ENCODE measurements around the gene ETAA1. TPM values are rescaled to one million over a fixed set of nuclear protein-coding genes. Genes with fewer than 3 reads are reported as not detected.

ETAA1 gene
- total RNA-seq, 3 donors from 2014 or later (not counting 1 experiment from before 2014, with no cell fraction given), result 9.6 to 12.3 (median 10.3) TPM

- H3K27ac Mint-ChIP-seq, result no peak overlapping the region
- peaks cover 10% of the 10 kb centered on the region for H3K36me3 Mint-ChIP-seq
- no peak for ATAC-seq
- no peaks in the 10 kb centered on the region for H3K4me1 Mint-ChIP-seq
- H3K36me3 ChIP-seq (ENCODE audit: control insufficient read depth, insufficient read depth, low read length), result no peaks in the 10 kb centered on the region
- peaks cover 0 to 5% of the 10 kb centered on the region in 2 donors for H3K9me3 Mint-ChIP-seq
- TF ChIP-seq, protein P1, sequence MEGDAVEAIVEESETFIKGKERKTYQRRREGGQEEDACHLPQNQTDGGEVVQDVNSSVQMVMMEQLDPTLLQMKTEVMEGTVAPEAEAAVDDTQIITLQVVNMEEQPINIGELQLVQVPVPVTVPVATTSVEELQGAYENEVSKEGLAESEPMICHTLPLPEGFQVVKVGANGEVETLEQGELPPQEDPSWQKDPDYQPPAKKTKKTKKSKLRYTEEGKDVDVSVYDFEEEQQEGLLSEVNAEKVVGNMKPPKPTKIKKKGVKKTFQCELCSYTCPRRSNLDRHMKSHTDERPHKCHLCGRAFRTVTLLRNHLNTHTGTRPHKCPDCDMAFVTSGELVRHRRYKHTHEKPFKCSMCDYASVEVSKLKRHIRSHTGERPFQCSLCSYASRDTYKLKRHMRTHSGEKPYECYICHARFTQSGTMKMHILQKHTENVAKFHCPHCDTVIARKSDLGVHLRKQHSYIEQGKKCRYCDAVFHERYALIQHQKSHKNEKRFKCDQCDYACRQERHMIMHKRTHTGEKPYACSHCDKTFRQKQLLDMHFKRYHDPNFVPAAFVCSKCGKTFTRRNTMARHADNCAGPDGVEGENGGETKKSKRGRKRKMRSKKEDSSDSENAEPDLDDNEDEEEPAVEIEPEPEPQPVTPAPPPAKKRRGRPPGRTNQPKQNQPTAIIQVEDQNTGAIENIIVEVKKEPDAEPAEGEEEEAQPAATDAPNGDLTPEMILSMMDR (IDR thresholded peaks at IDR 0.05), result no peak
- H3K4me3 Mint-ChIP-seq, result no peak overlapping the region
- intact Hi-C loops (cut with micrococcal nuclease), result no loop called here
- no peak overlapping the region for H3K27ac ChIP-seq (ENCODE audit: low read length)
- H3K27me3 Mint-ChIP-seq (ENCODE audit: low read depth in 2 of 2), result peaks cover 29 to 53% of the 10 kb centered on the region in 2 donors
- DNase-seq, result no peak
- H3K4me1 ChIP-seq (ENCODE audit: control insufficient read depth, insufficient read depth, low read length), result no peaks in the 10 kb centered on the region
- H3K4me3 ChIP-seq (ENCODE audit: low read length), result no peak overlapping the region
- no peaks in the 10 kb centered on the region for H3K27me3 ChIP-seq (ENCODE audit: control insufficient read depth, insufficient read depth, low read length)
- H3K9me3 ChIP-seq (ENCODE audit: control insufficient read depth, insufficient read depth, low read length), result no peaks in the 10 kb centered on the region
- 93% methylated on average over 1 of the region's 1 CpG for WGBS (ENCODE audit: insufficient coverage)
Observed at GRCh38 chr2:67437114-67437513, 40.0 kb downstream of the ETAA1 start.

DNA sequence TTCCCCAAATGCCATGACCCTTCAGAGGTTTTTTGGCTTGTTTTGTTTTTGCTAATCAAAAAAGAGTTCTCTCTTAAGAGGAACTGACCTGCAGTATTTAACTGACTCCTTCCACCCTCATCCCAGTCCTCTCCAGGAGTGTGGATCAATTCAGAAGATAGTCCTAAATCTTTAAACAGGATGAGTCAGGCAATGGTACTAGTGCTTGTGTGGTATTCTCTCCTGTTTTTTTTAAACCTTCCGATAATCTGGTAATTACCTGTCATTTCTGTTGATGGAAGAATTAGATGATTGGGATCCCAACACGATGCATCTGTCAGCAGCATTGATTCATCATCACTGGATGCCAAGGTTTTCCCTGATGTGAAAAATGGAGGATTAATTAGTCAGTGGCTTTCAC is 41.2 kb downstream of the ETAA1 start:
- no peaks in the 10 kb centered on the region for H3K4me1 ChIP-seq (ENCODE audit: control insufficient read depth, insufficient read depth, low read length)
- no peak overlapping the region for H3K4me3 ChIP-seq (ENCODE audit: low read length)
- DNase-seq (no peak), ATAC-seq (no peak)
- no peaks in the 10 kb centered on the region for H3K9me3 ChIP-seq (ENCODE audit: control insufficient read depth, insufficient read depth, low read length)
- Mint-ChIP-seq H3K4me3 (no peak overlapping the region), H3K27ac (no peak overlapping the region), H3K36me3 (peaks cover 3% of the 10 kb centered on the region), H3K9me3 (no peaks in the 10 kb centered on the region), H3K27me3 (ENCODE audit: low read depth in 2 of 2) (peaks cover 28 to 43% of the 10 kb centered on the region in 2 donors), H3K4me1 (no peaks in the 10 kb centered on the region)
- no peak overlapping the region for H3K27ac ChIP-seq (ENCODE audit: low read length)
- intact Hi-C loops (cut with micrococcal nuclease), result no loop called here
- TF ChIP-seq, protein P1 (IDR thresholded peaks at IDR 0.05), result no peak
- no peaks in the 10 kb centered on the region for H3K36me3 ChIP-seq (ENCODE audit: control insufficient read depth, insufficient read depth, low read length)
- WGBS (ENCODE audit: insufficient coverage), result 100% methylated on average over 2 of the region's 2 CpGs
- H3K27me3 ChIP-seq (ENCODE audit: control insufficient read depth, insufficient read depth, low read length), result no peaks in the 10 kb centered on the region

DNA sequence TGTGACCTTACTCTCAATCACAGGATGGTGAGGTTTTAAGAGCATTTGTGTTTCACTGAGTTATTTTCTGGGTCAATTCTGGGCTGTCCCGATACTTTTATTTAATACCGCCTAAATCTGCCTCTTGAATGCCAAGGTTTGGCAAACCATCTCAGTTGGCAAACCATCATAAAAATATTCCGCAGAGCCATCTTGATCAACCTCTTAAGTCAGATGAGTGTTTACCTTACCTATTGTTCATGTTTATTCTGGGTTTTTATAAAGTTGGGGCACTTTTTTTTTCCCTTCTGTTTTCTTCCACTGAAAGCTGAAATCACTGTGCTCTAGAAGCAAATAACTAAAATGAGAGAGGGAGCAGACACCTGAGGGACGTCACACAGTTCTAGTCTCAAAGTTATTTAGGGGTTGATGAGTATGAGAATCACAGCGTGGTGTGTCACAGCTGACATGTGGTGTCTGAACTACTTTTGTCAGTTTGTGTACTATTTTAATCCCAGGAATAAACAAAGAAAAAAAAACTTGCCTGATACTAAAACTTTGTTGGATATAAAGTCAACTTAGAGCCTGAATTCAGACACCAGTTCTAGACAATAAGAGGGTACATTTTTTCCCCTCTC is 48.6 kb downstream of the ETAA1 start:
- no peaks in the 10 kb centered on the region for H3K36me3 ChIP-seq (ENCODE audit: control insufficient read depth, insufficient read depth, low read length)
- no peaks in the 10 kb centered on the region for H3K9me3 ChIP-seq (ENCODE audit: control insufficient read depth, insufficient read depth, low read length)
- TF ChIP-seq, protein P1 (IDR thresholded peaks at IDR 0.05), result no peak
- no peaks in the 10 kb centered on the region for H3K27me3 ChIP-seq (ENCODE audit: control insufficient read depth, insufficient read depth, low read length)
- Mint-ChIP-seq H3K9me3 (no peaks in the 10 kb centered on the region), H3K27me3 (ENCODE audit: low read depth in 2 of 2) (peaks cover 9 to 22% of the 10 kb centered on the region in 2 donors), H3K4me3 (no peak overlapping the region), H3K27ac (no peak overlapping the region), H3K36me3 (no peaks in the 10 kb centered on the region), H3K4me1 (no peaks in the 10 kb centered on the region)
- DNase-seq, result no peak
- no peak for ATAC-seq
- no peaks in the 10 kb centered on the region for H3K4me1 ChIP-seq (ENCODE audit: control insufficient read depth, insufficient read depth, low read length)
- H3K27ac ChIP-seq (ENCODE audit: low read length), result no peak overlapping the region
- 88% methylated on average over 5 of the region's 5 CpGs for WGBS (ENCODE audit: insufficient coverage)
- no peak overlapping the region for H3K4me3 ChIP-seq (ENCODE audit: low read length)
- intact Hi-C loops (cut with micrococcal nuclease), result no loop called here

GRCh38 chr2:67446491-67446911 is 49.4 kb downstream of the ETAA1 start:
- no peak for ATAC-seq
- TF ChIP-seq, protein P1 (IDR thresholded peaks at IDR 0.05), result no peak
- Histone ChIP-seq H3K9me3 (ENCODE audit: control insufficient read depth, insufficient read depth, low read length) (no peaks in the 10 kb centered on the region), H3K4me3 (ENCODE audit: low read length) (no peak overlapping the region), H3K36me3 (ENCODE audit: control insufficient read depth, insufficient read depth, low read length) (no peaks in the 10 kb centered on the region), H3K27ac (ENCODE audit: low read length) (no peak overlapping the region), H3K27me3 (ENCODE audit: control insufficient read depth, insufficient read depth, low read length) (no peaks in the 10 kb centered on the region), H3K4me1 (ENCODE audit: control insufficient read depth, insufficient read depth, low read length) (no peaks in the 10 kb centered on the region)
- Mint-ChIP-seq H3K4me1 (no peaks in the 10 kb centered on the region), H3K27me3 (ENCODE audit: low read depth in 2 of 2) (peaks cover 4 to 14% of the 10 kb centered on the region in 2 donors), H3K27ac (no peak overlapping the region), H3K4me3 (no peak overlapping the region), H3K36me3 (no peaks in the 10 kb centered on the region), H3K9me3 (no peaks in the 10 kb centered on the region)
- 92% methylated on average over 2 of the region's 2 CpGs for WGBS (ENCODE audit: insufficient coverage)
- intact Hi-C loops (cut with micrococcal nuclease), result no loop called here
- DNase-seq, result no peak

All from natural killer cell (primary cell).